CD4-positive, alpha-beta memory T cell (primary cell): ENCODE measurements around the gene EYA2. TPM values are rescaled to one million over a fixed set of nuclear protein-coding genes. Genes with fewer than 3 reads are reported as not detected.

ENCODE experiments used
- CTCF ChIA-PET: fragments of 350-600 bp; sonication (Branson Sonifier 250); formaldehyde crosslinking; loops from one replicate; lab custom pipeline; 2021; ENCODE audit warnings: inconsistent platforms; ENCODE audit not compliant: partially characterized antibody; lab: Charles Lee
- POLR2A ChIA-PET: fragments of 350-600 bp; sonication (Branson Sonifier 250); formaldehyde crosslinking; loops from one replicate; lab custom pipeline; 2021; ENCODE audit not compliant: partially characterized antibody; lab: Charles Lee
- DNase-seq, 5 donors: peaks; one replicate each; pipeline versions ENCODE4 v3.0.0 to v3.0.0-alpha.2; 2020 to 2022; ENCODE audit warnings: mixed read lengths in 1 of 5
- H3K27ac ChIP-seq: one replicate; pipeline ENCODE4 v1.7.0; 2013; ENCODE audit warnings: low read depth, low read length
- H3K27me3 ChIP-seq: 2 replicates; pipeline ENCODE4 v1.7.0; 2013; ENCODE audit warnings: mild to moderate bottlenecking, low read length, moderate library complexity; ENCODE audit not compliant: insufficient read depth
- H3K36me3 ChIP-seq: 2 replicates; pipeline ENCODE4 v1.7.0; 2013; ENCODE audit warnings: mild to moderate bottlenecking, low read length, moderate library complexity; ENCODE audit not compliant: insufficient read depth
- H3K4me1 ChIP-seq: 2 replicates; pipeline ENCODE4 v1.7.0; 2013; ENCODE audit warnings: mild to moderate bottlenecking, low read length, moderate library complexity; ENCODE audit not compliant: insufficient read depth
- H3K4me3 ChIP-seq, 2 donors: one replicate each; pipeline ENCODE4 v1.7.0; 2013; ENCODE audit warnings: low read length in 2 of 2, mild to moderate bottlenecking in 1 of 2
- H3K9me3 ChIP-seq, 2 donors: one replicate each; pipeline ENCODE4 v1.7.0; 2013; ENCODE audit warnings: low read length in 2 of 2, control low read depth in 1 of 2; ENCODE audit not compliant: control insufficient read depth in 1 of 2
- H3K27ac Mint-ChIP-seq, 7 donors: one replicate each; pipeline ENCODE4 v1.8.0; 2020 to 2021; ENCODE audit warnings: mixed read lengths in 7 of 7, mild to moderate bottlenecking in 6 of 7, inconsistent platforms in 3 of 7, moderate library complexity in 3 of 7
- H3K27me3 Mint-ChIP-seq, 2 donors: one replicate each; pipeline ENCODE4 v1.8.0; 2020 to 2021; ENCODE audit warnings: mixed read lengths in 2 of 2
- H3K36me3 Mint-ChIP-seq, 2 donors: one replicate each; pipeline ENCODE4 v1.8.0; 2020 to 2021; ENCODE audit warnings: mixed read lengths in 2 of 2, inconsistent platforms in 1 of 2, mild to moderate bottlenecking in 1 of 2
- H3K4me1 Mint-ChIP-seq, 4 donors: one replicate each; pipeline ENCODE4 v1.8.0; 2020 to 2021; ENCODE audit warnings: mixed read lengths in 4 of 4, mild to moderate bottlenecking in 1 of 4
- H3K4me3 Mint-ChIP-seq, 8 donors: one replicate each; pipeline ENCODE4 v1.8.0; 2020 to 2021; ENCODE audit warnings: mixed read lengths in 8 of 8, mild to moderate bottlenecking in 7 of 8, moderate library complexity in 6 of 8, inconsistent platforms in 3 of 8
- H3K9me3 Mint-ChIP-seq, 8 donors: one replicate each; pipeline ENCODE4 v1.8.0; 2020 to 2021; ENCODE audit warnings: mixed read lengths in 8 of 8, mild to moderate bottlenecking in 5 of 8, inconsistent platforms in 3 of 8, moderate library complexity in 1 of 8
- intact Hi-C: fragments of 100-400 bp; cut with micrococcal nuclease; formaldehyde crosslinking; loops from one replicate; pipeline ENCODE4 v1.15.1; 2023
- polyA plus RNA-seq, 2 donors: library from polyadenylated mRNA; unstranded; fragments of 300-500 nt; fragmentation: Illumina TruSeq; gene quantifications; one replicate each; pipeline ENCODE4 v1.2.3, GENCODE V29; 2021
- total RNA-seq, 2 experiments: library from RNA; stranded (reverse); gene quantifications; one replicate each; pipeline ENCODE4 v1.2.3, GENCODE V29; 2021

The EYA2 gene
- total and polyA plus RNA-seq, 4 experiments from 2014 or later = not detected

GRCh38 chr20:47106786-47107185, 212.1 kb downstream of the EYA2 start:
- H3K4me3 ChIP-seq = no peak overlapping the region
- no peaks in the 10 kb centered on the region for H3K9me3 ChIP-seq
- POLR2A ChIA-PET = no interaction called here
- H3K36me3 Mint-ChIP-seq = peaks cover 0 to 1% of the 10 kb centered on the region in 2 donors
- intact Hi-C loops = no loop called here
- H3K27ac Mint-ChIP-seq = no peak overlapping the region
- CTCF ChIA-PET = no interaction called here
- no peaks in the 10 kb centered on the region for H3K4me1 ChIP-seq
- no peak for DNase-seq
- no peaks in the 10 kb centered on the region for H3K4me1 Mint-ChIP-seq
- H3K9me3 Mint-ChIP-seq = peaks cover 3 to 34% (median 8%) of the 10 kb centered on the region in 8 donors
- H3K4me3 Mint-ChIP-seq = no peak overlapping the region
- no peaks in the 10 kb centered on the region for H3K36me3 ChIP-seq
- no peak overlapping the region for H3K27ac ChIP-seq
- H3K27me3 ChIP-seq = no peaks in the 10 kb centered on the region
- H3K27me3 Mint-ChIP-seq = peaks cover 5 to 6% of the 10 kb centered on the region in 2 donors

GRCh38 chr20:47108994-47109393, 214.4 kb downstream of the EYA2 start:
- no peak overlapping the region for H3K27ac Mint-ChIP-seq
- POLR2A ChIA-PET = no interaction called here
- H3K4me3 Mint-ChIP-seq = no peak overlapping the region
- Histone ChIP-seq H3K27ac (no peak overlapping the region), H3K4me3 (no peak overlapping the region), H3K9me3 (no peaks in the 10 kb centered on the region), H3K27me3 (no peaks in the 10 kb centered on the region), H3K4me1 (no peaks in the 10 kb centered on the region), H3K36me3 (no peaks in the 10 kb centered on the region)
- CTCF ChIA-PET = no interaction called here
- H3K36me3 Mint-ChIP-seq = no peaks in the 10 kb centered on the region
- H3K9me3 Mint-ChIP-seq = peaks cover 0 to 18% (median 6%) of the 10 kb centered on the region in 8 donors
- intact Hi-C loops = no loop called here
- H3K4me1 Mint-ChIP-seq = no peaks in the 10 kb centered on the region
- no peak for DNase-seq
- H3K27me3 Mint-ChIP-seq = peaks cover 5 to 6% of the 10 kb centered on the region in 2 donors

- no peaks in the 10 kb centered on the region for H3K4me1 ChIP-seq
- no peak overlapping the region for H3K4me3 Mint-ChIP-seq
- ChIA-PET CTCF (no interaction called here), POLR2A (no interaction called here)
- no peaks in the 10 kb centered on the region for H3K36me3 ChIP-seq
- no peaks in the 10 kb centered on the region for H3K36me3 Mint-ChIP-seq
- peaks cover 1 to 16% (median 7%) of the 10 kb centered on the region in 8 donors for H3K9me3 Mint-ChIP-seq
- no peak overlapping the region for H3K4me3 ChIP-seq
- no peaks in the 10 kb centered on the region for H3K4me1 Mint-ChIP-seq
- no peak overlapping the region for H3K27ac Mint-ChIP-seq
- H3K27me3 ChIP-seq = no peaks in the 10 kb centered on the region
- intact Hi-C loops = no loop called here
- no peaks in the 10 kb centered on the region for H3K9me3 ChIP-seq
- no peak overlapping the region for H3K27ac ChIP-seq
- DNase-seq = no peak
- peaks cover 2 to 12% of the 10 kb centered on the region in 2 donors for H3K27me3 Mint-ChIP-seq
These were observed 216.2 kb downstream of the EYA2 start for GRCh38 chr20:47110819-47111218.

- intact Hi-C loops = no loop called here
- Histone ChIP-seq H3K27me3 (no peaks in the 10 kb centered on the region), H3K36me3 (no peaks in the 10 kb centered on the region), H3K4me1 (no peaks in the 10 kb centered on the region), H3K27ac (no peak overlapping the region), H3K9me3 (no peaks in the 10 kb centered on the region), H3K4me3 (no peak overlapping the region)
- ChIA-PET CTCF (no interaction called here), POLR2A (no interaction called here)
- no peaks in the 10 kb centered on the region for H3K4me1 Mint-ChIP-seq
- H3K36me3 Mint-ChIP-seq = no peaks in the 10 kb centered on the region
- no peak overlapping the region for H3K4me3 Mint-ChIP-seq
- peaks cover 2 to 16% (median 7%) of the 10 kb centered on the region in 8 donors for H3K9me3 Mint-ChIP-seq
- H3K27me3 Mint-ChIP-seq = peaks cover 2 to 13% of the 10 kb centered on the region in 2 donors
- DNase-seq = no peak
- no peak overlapping the region for H3K27ac Mint-ChIP-seq
These were observed 216.9 kb downstream of the EYA2 start for GRCh38 chr20:47111576-47111975.

- Mint-ChIP-seq H3K4me3 (no peak overlapping the region), H3K27ac (peak overlapping the region in 1 of 7 donors; percentile 31), H3K4me1 (no peaks in the 10 kb centered on the region), H3K9me3 (peaks cover 2 to 14% (median 7%) of the 10 kb centered on the region in 8 donors), H3K36me3 (no peaks in the 10 kb centered on the region), H3K27me3 (peaks cover 7 to 15% of the 10 kb centered on the region in 2 donors)
- intact Hi-C loops = no loop called here
- no peak overlapping the region for H3K27ac ChIP-seq
- H3K9me3 ChIP-seq = no peaks in the 10 kb centered on the region
- DNase-seq = no peak
- no peaks in the 10 kb centered on the region for H3K4me1 ChIP-seq
- no peak overlapping the region for H3K4me3 ChIP-seq
- H3K27me3 ChIP-seq = no peaks in the 10 kb centered on the region
- no peaks in the 10 kb centered on the region for H3K36me3 ChIP-seq
- POLR2A ChIA-PET = no interaction called here
- CTCF ChIA-PET = no interaction called here
These were observed 218.9 kb downstream of the EYA2 start for GRCh38 chr20:47113362-47114109.

GRCh38 chr20:47115694-47116093, 221.1 kb downstream of the EYA2 start:
- no peaks in the 10 kb centered on the region for H3K4me1 ChIP-seq
- no peaks in the 10 kb centered on the region for H3K36me3 Mint-ChIP-seq
- ChIA-PET CTCF (no interaction called here), POLR2A (no interaction called here)
- no peaks in the 10 kb centered on the region for H3K9me3 ChIP-seq
- H3K4me1 Mint-ChIP-seq = no peaks in the 10 kb centered on the region
- no peaks in the 10 kb centered on the region for H3K36me3 ChIP-seq
- H3K27me3 ChIP-seq = no peaks in the 10 kb centered on the region
- no peak overlapping the region for H3K4me3 Mint-ChIP-seq
- no peak overlapping the region for H3K27ac Mint-ChIP-seq
- no peak overlapping the region for H3K27ac ChIP-seq
- no peak for DNase-seq
- H3K9me3 Mint-ChIP-seq = peaks cover 2 to 11% (median 7%) of the 10 kb centered on the region in 8 donors
- intact Hi-C loops = no loop called here
- H3K4me3 ChIP-seq = no peak overlapping the region
- H3K27me3 Mint-ChIP-seq = peaks cover 10 to 21% of the 10 kb centered on the region in 2 donors

GRCh38 chr20:47117371-47117770, 222.7 kb downstream of the EYA2 start:
- Mint-ChIP-seq H3K27me3 (peaks cover 12 to 23% of the 10 kb centered on the region in 2 donors), H3K27ac (peak overlapping the region in 1 of 7 donors; percentile 18), H3K4me1 (no peaks in the 10 kb centered on the region), H3K4me3 (no peak overlapping the region), H3K36me3 (no peaks in the 10 kb centered on the region), H3K9me3 (peaks cover 0 to 4% (median 3%) of the 10 kb centered on the region in 8 donors)
- no peaks in the 10 kb centered on the region for H3K9me3 ChIP-seq
- H3K4me1 ChIP-seq = no peaks in the 10 kb centered on the region
- ChIA-PET CTCF (no interaction called here), POLR2A (no interaction called here)
- no peak overlapping the region for H3K27ac ChIP-seq
- H3K27me3 ChIP-seq = no peaks in the 10 kb centered on the region
- H3K36me3 ChIP-seq = no peaks in the 10 kb centered on the region
- DNase-seq = no peak
- intact Hi-C loops = no loop called here
- H3K4me3 ChIP-seq = no peak overlapping the region
